ENCODE data around the gene ITGAL. TPM values are rescaled to one million over a fixed set of nuclear protein-coding genes. Genes with fewer than 3 reads are reported as not detected.

Gene ITGAL
- total and polyA plus RNA-seq, 2 of the 8 experiments (the other 6 are each of a cell fraction or from before 2014, with no cell fraction given) = not detected

GRCh38 chr16:30439720-30440348 lies 32.7 kb upstream of the ITGAL start:
- ChIA-PET POLR2A (ENCODE audit: partially characterized antibody) (no interaction called here), CTCF (ENCODE audit: partially characterized antibody) (interaction anchor here (1.2 to 1.5 kb wide), 4 partner anchors 10 to 176 kb away, joined by 3 to 4 read pairs (median 4); no protein-coding TSS in a partner anchor)
- H3K27me3 ChIP-seq (replicated peaks in 1 of 4; ENCODE audit: control insufficient read depth in 3 of 4, extremely low read depth in 1 of 4, insufficient read depth in 3 of 4, low read length in 3 of 4) = 0 out of 7 replicates have a peak, but pooled peaks cover 0 to 4% (median 0%) of the 10 kb centered on the region in 4 experiments
- H3K9me3 ChIP-seq (ENCODE audit: insufficient read depth in 2 of 2, low read depth in 1 of 2, low read length in 1 of 2) = no peaks in the 10 kb centered on the region
- no peak overlapping the region for H3K14ac ChIP-seq (ENCODE audit: insufficient read length)
- FAIRE-seq = no peak
- H4K8ac ChIP-seq (ENCODE audit: extremely low read depth, insufficient read depth, low read length) = no peak overlapping the region
- H4K91ac ChIP-seq (replicated peaks; ENCODE audit: insufficient read length, low read length) = no peak overlapping the region
- no peak overlapping the region for H2BK120ac ChIP-seq (replicated peaks; ENCODE audit: low read depth, low read length)
- DNase-seq (ENCODE audit: low read depth in 1 of 2, low spot score in 2 of 2) = no peak
- no peak overlapping the region for H4K5ac ChIP-seq (ENCODE audit: insufficient read length, low read depth, low read length)
- H4K20me1 ChIP-seq (replicated peaks in 1 of 2; ENCODE audit: control insufficient read depth in 1 of 2, insufficient read depth in 2 of 2, low read length in 2 of 2) = peaks cover 0 to under 1% of the 10 kb centered on the region in 2 experiments
- H3K27ac ChIP-seq (ENCODE audit: low read depth, low read length) = no peak overlapping the region
- no peak overlapping the region for H2BK12ac ChIP-seq (ENCODE audit: low read depth, low read length)
- no peak overlapping the region for H3K18ac ChIP-seq (ENCODE audit: extremely low read depth, low read length)
- H3K9ac ChIP-seq (replicated peaks in 1 of 4; ENCODE audit: extremely low read depth in 1 of 4, low read depth in 3 of 4, low read length in 3 of 4) = no peak overlapping the region
- peaks cover 0 to 10% of the 10 kb centered on the region in 2 experiments; a peak in 1 of 4 replicates for H3K79me2 ChIP-seq (ENCODE audit: control insufficient read depth in 1 of 2, insufficient read depth in 2 of 2, low read length in 2 of 2)
- H3K4me2 ChIP-seq (ENCODE audit: insufficient read depth in 1 of 2, low read depth in 2 of 2, low read length in 2 of 2) = no peak overlapping the region
- TF ChIP-seq RFX5 (IDR thresholded peaks at IDR 0.05; ENCODE audit: borderline replicate concordance, low read depth, low read length) = no peak
- TF ChIP-seq CTCF (IDR thresholded peaks at IDR 0.05; ENCODE audit: control extremely low read depth in 1 of 3, insufficient read depth in 1 of 3, low read depth in 1 of 3, low read length in 3 of 3) = no peak
- no peak for TF ChIP-seq BCL11A (IDR thresholded peaks at IDR 0.05; ENCODE audit: low read depth in 2 of 2, low read length in 2 of 2)
- no peak for TF ChIP-seq HDAC6 (IDR thresholded peaks at IDR 0.05; ENCODE audit: low read depth, low read length)
- TF ChIP-seq NRF1 (IDR thresholded peaks at IDR 0.05; ENCODE audit: low read depth, low read length) = no peak
- no peak for TF ChIP-seq RBBP5 (IDR thresholded peaks at IDR 0.05; ENCODE audit: borderline replicate concordance, low read depth, low read length)
- no peak overlapping the region for H2BK15ac ChIP-seq (ENCODE audit: low read length)
- no peak overlapping the region for H3K4me3 ChIP-seq (ENCODE audit: extremely low read depth in 1 of 4, insufficient read depth in 2 of 4, low read depth in 3 of 4, low read length in 4 of 4)
- no peak overlapping the region for H3K4ac ChIP-seq (replicated peaks; ENCODE audit: insufficient read length, low read depth, low read length)
- no peak overlapping the region for H3K56ac ChIP-seq (replicated peaks; ENCODE audit: insufficient read length, low read depth, low read length)
- peaks cover 5% of the 10 kb centered on the region for H3K79me1 ChIP-seq (ENCODE audit: low read depth, low read length)
- H3K36me3 ChIP-seq (ENCODE audit: control insufficient read depth in 2 of 4, insufficient read depth in 4 of 4, low read length in 3 of 4) = peaks cover 0 to 13% (median 0%) of the 10 kb centered on the region in 4 experiments; a peak in 1 of 8 replicates
- peaks cover 0 to 7% (median 3%) of the 10 kb centered on the region in 4 experiments; a peak in 5 of 7 replicates for H3K4me1 ChIP-seq (replicated peaks in 1 of 4; ENCODE audit: control insufficient read depth in 3 of 4, insufficient read depth in 4 of 4, low read length in 3 of 4)
- no peak overlapping the region for H2AFZ ChIP-seq (ENCODE audit: low read length)
- H3K23ac ChIP-seq (ENCODE audit: insufficient read length) = no peak overlapping the region
- H2BK5ac ChIP-seq (ENCODE audit: low read depth, low read length) = no peak overlapping the region
- no peak overlapping the region for H2AK5ac ChIP-seq (ENCODE audit: low read depth, low read length)
- H3K23me2 ChIP-seq (ENCODE audit: low read depth, low read length) = peaks cover under 1% of the 10 kb centered on the region; the same call in 1 of the 2 replicates
- WGBS, 2 experiments (ENCODE audit: extremely low coverage in 1 of 2, insufficient coverage in 1 of 2, insufficient read length in 1 of 2, insufficient replicate concordance in 2 of 2, low coverage in 1 of 2, low lambda C conversion rate in 2 of 2, missing lambda C conversion rate in 1 of 2) = 82% methylated on average over 6 of the region's 6 CpGs; no CpG with 5 or more reads in 1 of the 2 experiments
- H2BK20ac ChIP-seq (ENCODE audit: low read length) = no peak overlapping the region
